HL-60 (cell line): ENCODE measurements around the gene VWA8.

Source experiments
- DNase-seq, 2 experiments: peaks; one replicate each; pipeline ENCODE4 v3.0.0-alpha.2; 2010 to 2020; ENCODE audit warnings: low read depth in 1 of 2, low spot score in 1 of 2
- H3K27ac ChIP-seq: fragments of 250-450 bp; sonication (Bioruptor Pico); replicated peaks from 2 replicates; pipeline ENCODE4 v1.5.1; 2020; ENCODE audit warnings: mild to moderate bottlenecking, moderate library complexity
- H3K27me3 ChIP-seq: fragments of 250-450 bp; sonication (Bioruptor Pico); 2 replicates; pipeline ENCODE4 v1.5.1; 2021; ENCODE audit warnings: mild to moderate bottlenecking, moderate library complexity; ENCODE audit not compliant: insufficient read depth, poor library complexity, severe bottlenecking
- H3K4me3 ChIP-seq: replicated peaks from 2 replicates; pipeline ENCODE4 v1.5.1; 2011; ENCODE audit warnings: mild to moderate bottlenecking, control low read depth, low read length; ENCODE audit not compliant: insufficient read depth
- GABPA ChIP-seq: IDR thresholded peaks from 2 replicates; pipeline ENCODE4 v1.6.1; 2012; ENCODE audit warnings: low read depth
- POLR2AphosphoS5 ChIP-seq: IDR thresholded peaks from 2 replicates; pipeline ENCODE4 v1.6.1; 2012; ENCODE audit warnings: low read depth
- SPI1 ChIP-seq: IDR thresholded peaks from 2 replicates; pipeline ENCODE4 v1.6.1; 2012; ENCODE audit warnings: low read depth, mild to moderate bottlenecking, borderline replicate concordance
- TF ChIP-seq, protein P1 (sequence below): IDR thresholded peaks from one replicate; pipeline ENCODE4 v1.5.1; 2011; ENCODE audit warnings: low read length, control low read depth, inconsistent platforms; ENCODE audit not compliant: insufficient read depth
- TF ChIP-seq, protein P2 (sequence below): IDR thresholded peaks from 2 replicates; pipeline ENCODE4 v1.6.1; 2012; ENCODE audit warnings: low read depth; ENCODE audit not compliant: insufficient replicate concordance

The VWA8 gene

DNA sequence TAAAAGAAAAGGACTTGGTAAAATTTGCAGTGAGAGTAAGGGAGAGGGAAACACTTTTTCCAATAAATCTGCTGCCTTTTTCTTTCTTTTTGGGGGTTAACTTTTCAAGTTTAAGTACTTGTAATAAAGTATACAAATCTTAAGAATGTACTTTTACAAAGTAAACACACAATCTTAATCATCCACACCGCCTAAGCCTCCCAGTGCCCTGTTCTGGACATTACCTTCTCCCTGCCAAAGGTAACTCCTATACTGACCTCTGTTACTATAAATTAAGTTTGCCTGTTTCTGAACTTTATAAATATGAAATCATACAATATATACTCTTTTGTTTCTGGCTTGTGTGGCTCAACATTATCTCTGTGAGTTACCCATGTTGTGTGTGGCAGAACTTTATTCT is 365.6 kb downstream of the VWA8 start:
- H3K27me3 ChIP-seq = no peaks in the 10 kb centered on the region
- no peak overlapping the region for H3K27ac ChIP-seq
- no peak for DNase-seq
- TF ChIP-seq GABPA = no peak
- no peak for TF ChIP-seq POLR2AphosphoS5
- TF ChIP-seq, protein P1, sequence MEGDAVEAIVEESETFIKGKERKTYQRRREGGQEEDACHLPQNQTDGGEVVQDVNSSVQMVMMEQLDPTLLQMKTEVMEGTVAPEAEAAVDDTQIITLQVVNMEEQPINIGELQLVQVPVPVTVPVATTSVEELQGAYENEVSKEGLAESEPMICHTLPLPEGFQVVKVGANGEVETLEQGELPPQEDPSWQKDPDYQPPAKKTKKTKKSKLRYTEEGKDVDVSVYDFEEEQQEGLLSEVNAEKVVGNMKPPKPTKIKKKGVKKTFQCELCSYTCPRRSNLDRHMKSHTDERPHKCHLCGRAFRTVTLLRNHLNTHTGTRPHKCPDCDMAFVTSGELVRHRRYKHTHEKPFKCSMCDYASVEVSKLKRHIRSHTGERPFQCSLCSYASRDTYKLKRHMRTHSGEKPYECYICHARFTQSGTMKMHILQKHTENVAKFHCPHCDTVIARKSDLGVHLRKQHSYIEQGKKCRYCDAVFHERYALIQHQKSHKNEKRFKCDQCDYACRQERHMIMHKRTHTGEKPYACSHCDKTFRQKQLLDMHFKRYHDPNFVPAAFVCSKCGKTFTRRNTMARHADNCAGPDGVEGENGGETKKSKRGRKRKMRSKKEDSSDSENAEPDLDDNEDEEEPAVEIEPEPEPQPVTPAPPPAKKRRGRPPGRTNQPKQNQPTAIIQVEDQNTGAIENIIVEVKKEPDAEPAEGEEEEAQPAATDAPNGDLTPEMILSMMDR = no peak
- TF ChIP-seq, protein P2, sequence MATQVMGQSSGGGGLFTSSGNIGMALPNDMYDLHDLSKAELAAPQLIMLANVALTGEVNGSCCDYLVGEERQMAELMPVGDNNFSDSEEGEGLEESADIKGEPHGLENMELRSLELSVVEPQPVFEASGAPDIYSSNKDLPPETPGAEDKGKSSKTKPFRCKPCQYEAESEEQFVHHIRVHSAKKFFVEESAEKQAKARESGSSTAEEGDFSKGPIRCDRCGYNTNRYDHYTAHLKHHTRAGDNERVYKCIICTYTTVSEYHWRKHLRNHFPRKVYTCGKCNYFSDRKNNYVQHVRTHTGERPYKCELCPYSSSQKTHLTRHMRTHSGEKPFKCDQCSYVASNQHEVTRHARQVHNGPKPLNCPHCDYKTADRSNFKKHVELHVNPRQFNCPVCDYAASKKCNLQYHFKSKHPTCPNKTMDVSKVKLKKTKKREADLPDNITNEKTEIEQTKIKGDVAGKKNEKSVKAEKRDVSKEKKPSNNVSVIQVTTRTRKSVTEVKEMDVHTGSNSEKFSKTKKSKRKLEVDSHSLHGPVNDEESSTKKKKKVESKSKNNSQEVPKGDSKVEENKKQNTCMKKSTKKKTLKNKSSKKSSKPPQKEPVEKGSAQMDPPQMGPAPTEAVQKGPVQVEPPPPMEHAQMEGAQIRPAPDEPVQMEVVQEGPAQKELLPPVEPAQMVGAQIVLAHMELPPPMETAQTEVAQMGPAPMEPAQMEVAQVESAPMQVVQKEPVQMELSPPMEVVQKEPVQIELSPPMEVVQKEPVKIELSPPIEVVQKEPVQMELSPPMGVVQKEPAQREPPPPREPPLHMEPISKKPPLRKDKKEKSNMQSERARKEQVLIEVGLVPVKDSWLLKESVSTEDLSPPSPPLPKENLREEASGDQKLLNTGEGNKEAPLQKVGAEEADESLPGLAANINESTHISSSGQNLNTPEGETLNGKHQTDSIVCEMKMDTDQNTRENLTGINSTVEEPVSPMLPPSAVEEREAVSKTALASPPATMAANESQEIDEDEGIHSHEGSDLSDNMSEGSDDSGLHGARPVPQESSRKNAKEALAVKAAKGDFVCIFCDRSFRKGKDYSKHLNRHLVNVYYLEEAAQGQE = no peak
- no peak for TF ChIP-seq SPI1
- H3K4me3 ChIP-seq = no peak overlapping the region

DNA sequence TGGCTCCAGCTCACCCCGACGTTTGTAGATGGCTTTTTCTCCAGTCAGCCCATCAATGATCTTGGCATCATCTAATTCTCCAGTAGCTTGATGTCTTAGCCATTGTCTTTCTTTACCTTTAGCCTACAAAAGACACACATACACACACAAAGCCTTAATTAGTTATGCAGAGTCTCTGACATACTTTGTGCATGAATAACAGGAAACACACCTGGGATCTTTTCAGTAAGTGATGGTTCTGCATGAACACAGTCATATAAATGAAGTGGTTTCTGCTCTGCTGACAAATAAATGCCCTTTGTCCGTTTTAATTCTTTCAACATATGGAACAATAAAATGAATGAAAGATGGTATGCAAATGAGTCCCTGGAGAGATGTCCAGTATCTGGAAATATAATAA is 370.3 kb downstream of the VWA8 start:
- Histone ChIP-seq H3K27me3 (no peaks in the 10 kb centered on the region), H3K4me3 (no peak overlapping the region), H3K27ac (no peak overlapping the region)
- DNase-seq = no peak
- TF ChIP-seq, protein P2 = no peak
- no peak for TF ChIP-seq SPI1

DNA sequence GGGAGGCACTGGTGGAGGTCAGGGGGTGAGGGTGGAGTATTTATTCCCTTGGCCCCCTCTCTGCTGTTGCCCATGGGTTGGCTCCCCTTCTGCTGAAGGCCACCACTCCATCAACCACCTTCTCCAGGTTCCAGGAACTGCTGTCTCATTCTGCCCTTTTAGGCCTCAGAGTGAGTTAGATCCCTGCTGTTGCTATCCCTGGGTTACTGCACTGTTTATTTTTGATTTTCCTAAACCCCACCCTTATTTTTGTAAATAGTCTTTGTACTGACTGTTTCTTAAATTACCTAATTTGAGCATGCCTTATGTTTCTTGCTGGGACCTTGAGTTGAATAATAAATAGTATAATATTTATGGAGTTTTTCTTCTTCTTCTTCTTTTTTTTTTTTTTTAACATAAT is 370.8 kb downstream of the VWA8 start:
- TF ChIP-seq, protein P1 = no peak
- TF ChIP-seq POLR2AphosphoS5 = no peak
- TF ChIP-seq, protein P2 = no peak
- TF ChIP-seq GABPA = no peak
- no peak for TF ChIP-seq SPI1
- Histone ChIP-seq H3K27ac (no peak overlapping the region), H3K4me3 (no peak overlapping the region), H3K27me3 (no peaks in the 10 kb centered on the region)
- DNase-seq = no peak

DNA sequence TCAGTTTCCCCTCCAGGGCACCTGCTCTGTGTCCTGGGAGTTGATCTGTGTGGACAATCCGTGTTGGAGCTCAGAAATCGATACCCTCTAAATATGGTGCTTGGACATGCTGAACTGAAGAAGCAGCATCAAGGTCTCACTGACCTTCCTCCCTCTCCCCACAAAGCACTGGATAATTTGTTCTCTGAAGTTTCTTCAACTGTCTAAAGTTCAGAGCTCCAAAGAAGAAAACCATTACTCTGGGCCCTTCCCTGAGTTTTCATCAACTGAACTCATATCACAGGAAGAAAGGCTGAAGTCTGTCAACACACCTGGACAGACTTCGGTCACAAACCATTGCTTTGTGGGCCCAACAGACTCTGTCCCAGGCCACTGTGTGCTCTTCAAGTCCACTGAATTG is 371.5 kb downstream of the VWA8 start:
- Histone ChIP-seq H3K27me3 (no peaks in the 10 kb centered on the region), H3K27ac (no peak overlapping the region), H3K4me3 (no peak overlapping the region)
- DNase-seq = no peak
- TF ChIP-seq, protein P1 = no peak
- TF ChIP-seq POLR2AphosphoS5 = no peak
- no peak for TF ChIP-seq GABPA
- no peak for TF ChIP-seq SPI1
- TF ChIP-seq, protein P2 = no peak
